Suprapubic skin (tissue), 4 donors: ENCODE measurements around the gene BGLAP. TPM values are rescaled to one million over a fixed set of nuclear protein-coding genes. Genes with fewer than 3 reads are reported as not detected.
A peak's percentile ranks its signal among the peaks of the same experiment; 100 is the strongest.

ENCODE experiments used
- DNase-seq, 2 donors: peaks; one replicate each; pipeline ENCODE4 v3.0.0-alpha.2; 2019; ENCODE audit warnings: low spot score in 2 of 2
- H3K27ac ChIP-seq: fragments of 200-600 bp; sonication (generic); one replicate; pipeline ENCODE4 v1.5.1; 2019
- H3K27me3 ChIP-seq: fragments of 200-600 bp; sonication (generic); one replicate; pipeline ENCODE4 v1.5.1; 2019
- H3K36me3 ChIP-seq: fragments of 200-600 bp; sonication (generic); one replicate; pipeline ENCODE4 v1.5.1; 2019
- H3K4me1 ChIP-seq: fragments of 200-600 bp; sonication (generic); one replicate; pipeline ENCODE4 v1.5.1; 2019
- H3K4me3 ChIP-seq: fragments of 200-600 bp; sonication (generic); one replicate; pipeline ENCODE4 v1.5.1; 2019; ENCODE audit warnings: mild to moderate bottlenecking
- H3K9me3 ChIP-seq: fragments of 200-600 bp; sonication (generic); one replicate; pipeline ENCODE4 v1.5.1; 2019
- CTCF ChIP-seq, 2 donors: fragments of 200-600 bp in 1 of 2; fragments of 450-650 bp in 1 of 2; sonication (generic) in 1 of 2; IDR thresholded peaks; one replicate each; pipeline ENCODE4 v1.5.1; 2016 to 2019; ENCODE audit warnings: antibody characterized with exemption in 2 of 2, mild to moderate bottlenecking in 1 of 2, moderate library complexity in 1 of 2
- EP300 ChIP-seq: sonication (generic); formaldehyde crosslinking; IDR thresholded peaks from one replicate; pipeline ENCODE4 v1.6.1; 2017; ENCODE audit warnings: antibody characterized with exemption
- POLR2A ChIP-seq, 2 donors: fragments of 450-650 bp; IDR thresholded peaks; one replicate each; pipeline ENCODE4 v1.6.1; 2017; ENCODE audit warnings: antibody characterized with exemption in 2 of 2, mild to moderate bottlenecking in 2 of 2, moderate library complexity in 2 of 2
- POLR2AphosphoS5 ChIP-seq, 3 donors: sonication (generic); formaldehyde crosslinking; IDR thresholded peaks; one replicate each; pipeline ENCODE4 v1.6.1; 2017; ENCODE audit warnings: antibody characterized with exemption in 3 of 3
- WGBS: methylation state at CpG from one replicate; pipeline ENCODE4 v1.1.5; 2018; 5-methylcytosine and 5-hydroxymethylcytosine counted together
- total RNA-seq, 4 donors: library from RNA; depleted of rRNA; stranded (reverse); fragments of >200 nt; gene quantifications; one replicate each; pipeline ENCODE4 v1.1.0, GENCODE V29; 2016

Gene BGLAP
- total RNA-seq, 4 donors from 2014 or later, result 1.2 to 4.4 TPM; not detected in 2

GRCh38 chr1:156263288-156263655 lies 21.3 kb downstream of the BGLAP start:
- 87% methylated on average over 9 of the region's 9 CpGs for WGBS
- Histone ChIP-seq H3K4me3 (no peak overlapping the region), H3K9me3 (no peaks in the 10 kb centered on the region), H3K36me3 (peaks cover 94% of the 10 kb centered on the region), H3K27ac (peak overlapping the region; percentile 45), H3K4me1 (peaks cover 13% of the 10 kb centered on the region), H3K27me3 (no peaks in the 10 kb centered on the region)
- TF ChIP-seq POLR2AphosphoS5 (IDR thresholded peaks at IDR 0.05), result no peak
- no peak for TF ChIP-seq POLR2A (IDR thresholded peaks at IDR 0.05)
- TF ChIP-seq CTCF (IDR thresholded peaks at IDR 0.05), result no peak
- no peak for TF ChIP-seq EP300
- DNase-seq, result no peak

GRCh38 chr1:156266051-156266450 lies 24.1 kb downstream of the BGLAP start:
- Histone ChIP-seq H3K27ac (no peak overlapping the region), H3K4me3 (no peak overlapping the region), H3K36me3 (peaks cover 94% of the 10 kb centered on the region), H3K9me3 (no peaks in the 10 kb centered on the region), H3K27me3 (no peaks in the 10 kb centered on the region), H3K4me1 (peaks cover 8% of the 10 kb centered on the region)
- TF ChIP-seq POLR2AphosphoS5 (IDR thresholded peaks at IDR 0.05), result no peak
- TF ChIP-seq EP300, result no peak
- no peak for TF ChIP-seq CTCF (IDR thresholded peaks at IDR 0.05)
- no peak for TF ChIP-seq POLR2A (IDR thresholded peaks at IDR 0.05)
- WGBS, result 85% methylated on average over 13 of the region's 13 CpGs
- DNase-seq, result no peak

- 82% methylated on average over 4 of the region's 4 CpGs for WGBS
- no peaks in the 10 kb centered on the region for H3K4me1 ChIP-seq
- H3K27ac ChIP-seq, result no peak overlapping the region
- peaks cover 94% of the 10 kb centered on the region for H3K36me3 ChIP-seq
- no peak for DNase-seq
- H3K9me3 ChIP-seq, result no peaks in the 10 kb centered on the region
- no peak for TF ChIP-seq CTCF (IDR thresholded peaks at IDR 0.05)
- no peak for TF ChIP-seq POLR2A (IDR thresholded peaks at IDR 0.05)
- TF ChIP-seq EP300, result no peak
- TF ChIP-seq POLR2AphosphoS5 (IDR thresholded peaks at IDR 0.05), result no peak
- H3K4me3 ChIP-seq, result no peak overlapping the region
- H3K27me3 ChIP-seq, result no peaks in the 10 kb centered on the region
Measured at GRCh38 chr1:156268336-156268735, 26.4 kb downstream of the BGLAP start.

GRCh38 chr1:156270314-156270713 lies 28.3 kb downstream of the BGLAP start:
- no peak for TF ChIP-seq EP300
- H3K4me3 ChIP-seq, result no peak overlapping the region
- no peak overlapping the region for H3K27ac ChIP-seq
- DNase-seq, result no peak
- H3K9me3 ChIP-seq, result no peaks in the 10 kb centered on the region
- no peaks in the 10 kb centered on the region for H3K4me1 ChIP-seq
- H3K36me3 ChIP-seq, result peaks cover 99% of the 10 kb centered on the region
- H3K27me3 ChIP-seq, result no peaks in the 10 kb centered on the region
- 94% methylated on average over 3 of the region's 3 CpGs for WGBS

- Histone ChIP-seq H3K4me1 (peaks cover 11% of the 10 kb centered on the region), H3K36me3 (peaks cover 73% of the 10 kb centered on the region), H3K4me3 (no peak overlapping the region), H3K27ac (no peak overlapping the region), H3K27me3 (no peaks in the 10 kb centered on the region), H3K9me3 (no peaks in the 10 kb centered on the region)
- TF ChIP-seq POLR2A (IDR thresholded peaks at IDR 0.05) (no peak), CTCF (IDR thresholded peaks at IDR 0.05) (no peak), POLR2AphosphoS5 (IDR thresholded peaks at IDR 0.05) (no peak), EP300 (no peak)
- no peak for DNase-seq
Measured at GRCh38 chr1:156276532-156276931, 34.5 kb downstream of the BGLAP start.

GRCh38 chr1:156276966-156277381 lies 35.0 kb downstream of the BGLAP start:
- peaks cover 15% of the 10 kb centered on the region for H3K4me1 ChIP-seq
- H3K36me3 ChIP-seq, result peaks cover 69% of the 10 kb centered on the region
- H3K27me3 ChIP-seq, result no peaks in the 10 kb centered on the region
- TF ChIP-seq POLR2A (IDR thresholded peaks at IDR 0.05) (no peak), POLR2AphosphoS5 (IDR thresholded peaks at IDR 0.05) (no peak), EP300 (no peak), CTCF (IDR thresholded peaks at IDR 0.05) (no peak)
- H3K9me3 ChIP-seq, result no peaks in the 10 kb centered on the region
- H3K27ac ChIP-seq, result no peak overlapping the region
- DNase-seq, result no peak
- WGBS, result 61% methylated on average over 6 of the region's 6 CpGs
- H3K4me3 ChIP-seq, result no peak overlapping the region
